IMR-90 (cell line): ENCODE results near the gene CYP4X1. TPM values are rescaled to one million over a fixed set of nuclear protein-coding genes. Genes with fewer than 3 reads are reported as not detected.

Experiments
- ATAC-seq: fragments of 200-7000 bp; cut with Tn5 transposase; 2 replicates; pipeline ENCODE4 v1.9.1; 2020; ENCODE audit warnings: low read depth, mild to moderate bottlenecking, moderate library complexity
- BruUV-seq: library from RNA; stranded (reverse); fragments of 400-500 nt; replicated peaks from 2 replicates; lab custom pipeline; 2021; lab: Mats Ljungman, UMichigan
- CTCF ChIA-PET: fragments of 300-600 bp; formaldehyde crosslinking; extraction: SDS; loops from one replicate; lab custom pipeline; 2021; ENCODE audit warnings: antibody characterized with exemption; lab: Yijun Ruan, JAX
- POLR2A ChIA-PET: fragments of 300-600 bp; sonication (Branson Sonifier 250); formaldehyde crosslinking; loops from one replicate; lab custom pipeline; 2022; ENCODE audit warnings: antibody characterized with exemption; ENCODE audit not compliant: unreplicated experiment; lab: Charles Lee
- DNase-seq: peaks from one replicate; pipeline ENCODE4 v3.0.0; 2013
- H2AFZ ChIP-seq: replicated peaks from 2 replicates; pipeline ENCODE3; 2013; ENCODE audit warnings: low read length, mild to moderate bottlenecking; ENCODE audit not compliant: poor library complexity
- H2AK5ac ChIP-seq: 2 replicates; pipeline ENCODE4 v1.6.1; 2013; ENCODE audit warnings: low read depth, low read length, inconsistent platforms
- H2AK9ac ChIP-seq: replicated peaks from 2 replicates; pipeline ENCODE3; 2013; ENCODE audit warnings: mild to moderate bottlenecking, low read depth, low read length, moderate library complexity; ENCODE audit not compliant: poor library complexity
- H2BK120ac ChIP-seq: 2 replicates; pipeline ENCODE4 v1.6.1; 2013; ENCODE audit warnings: low read depth, low read length, inconsistent platforms
- H2BK15ac ChIP-seq: 3 replicates; pipeline ENCODE4 v1.6.1; 2013; ENCODE audit warnings: low read depth, low read length, inconsistent platforms
- H2BK20ac ChIP-seq: 2 replicates; pipeline ENCODE4 v1.6.1; 2013; ENCODE audit warnings: low read depth, mild to moderate bottlenecking, inconsistent platforms, low read length, moderate library complexity
- H2BK5ac ChIP-seq: 2 replicates; pipeline ENCODE4 v1.6.1; 2013; ENCODE audit warnings: mild to moderate bottlenecking, low read depth, low read length, inconsistent platforms; ENCODE audit not compliant: poor library complexity, severe bottlenecking
- H3K14ac ChIP-seq: replicated peaks from 2 replicates; pipeline ENCODE4 v1.6.1; 2013; ENCODE audit warnings: low read depth, low read length, inconsistent platforms
- H3K18ac ChIP-seq: 2 replicates; pipeline ENCODE4 v1.6.1; 2013; ENCODE audit warnings: low read depth, low read length, control low read depth
- H3K23ac ChIP-seq: 2 replicates; pipeline ENCODE4 v1.6.1; 2013; ENCODE audit warnings: low read depth, low read length, inconsistent platforms
- H3K27ac ChIP-seq: 2 replicates; pipeline ENCODE4 v1.5.1; 2013; ENCODE audit warnings: mild to moderate bottlenecking, control low read depth, low read length; ENCODE audit not compliant: insufficient read depth
- H3K27me3 ChIP-seq: 2 replicates; pipeline ENCODE4 v1.6.1; 2013; ENCODE audit warnings: low read length; ENCODE audit not compliant: control insufficient read depth, insufficient read depth
- H3K36me3 ChIP-seq: 2 replicates; pipeline ENCODE4 v1.6.1; 2013; ENCODE audit warnings: low read length, mixed read lengths; ENCODE audit not compliant: control insufficient read depth, insufficient read depth
- H3K4ac ChIP-seq: 2 replicates; pipeline ENCODE4 v1.6.1; 2013; ENCODE audit warnings: low read depth, low read length, inconsistent platforms
- H3K4me1 ChIP-seq: 2 replicates; pipeline ENCODE4 v1.6.1; 2013; ENCODE audit warnings: low read length, mixed read lengths; ENCODE audit not compliant: control insufficient read depth, insufficient read depth
- H3K4me2 ChIP-seq: 2 replicates; pipeline ENCODE4 v1.6.1; 2013; ENCODE audit warnings: low read depth, mild to moderate bottlenecking, control low read depth, low read length, moderate library complexity
- H3K4me3 ChIP-seq: 2 replicates; pipeline ENCODE4 v1.5.1; 2013; ENCODE audit warnings: low read depth, mild to moderate bottlenecking, control low read depth, low read length, moderate library complexity; ENCODE audit not compliant: insufficient read depth
- H3K56ac ChIP-seq: 2 replicates; pipeline ENCODE4 v1.6.1; 2013; ENCODE audit warnings: low read length, inconsistent platforms; ENCODE audit not compliant: insufficient read depth; ENCODE audit errors: extremely low read depth
- H3K79me1 ChIP-seq, 2 experiments: 2 replicates each; pipeline ENCODE4 v1.6.1; 2013; ENCODE audit warnings: low read length in 2 of 2, inconsistent platforms in 1 of 2, low read depth in 1 of 2
- H3K9ac ChIP-seq: 2 replicates; pipeline ENCODE4 v1.6.1; 2013; ENCODE audit warnings: low read depth, low read length, control low read depth
- H3K9me1 ChIP-seq: 2 replicates; pipeline ENCODE4 v1.6.1; 2013; ENCODE audit warnings: low read length, inconsistent platforms; ENCODE audit not compliant: insufficient read depth
- H3K9me3 ChIP-seq: 2 replicates; pipeline ENCODE4 v1.6.1; 2013; ENCODE audit warnings: low read length; ENCODE audit not compliant: control insufficient read depth, insufficient read depth
- H4K20me1 ChIP-seq: 2 replicates; pipeline ENCODE4 v1.6.1; 2013; ENCODE audit warnings: low read length, inconsistent platforms; ENCODE audit not compliant: insufficient read depth
- H4K5ac ChIP-seq: 2 replicates; pipeline ENCODE4 v1.6.1; 2013; ENCODE audit warnings: mild to moderate bottlenecking, low read depth, low read length, control low read depth
- H4K8ac ChIP-seq, 2 experiments: 2 replicates each; pipeline ENCODE4 v1.6.1; 2013; ENCODE audit warnings: low read depth in 2 of 2, low read length in 2 of 2, control low read depth in 1 of 2, inconsistent platforms in 1 of 2
- H4K91ac ChIP-seq: 2 replicates; pipeline ENCODE4 v1.6.1; 2013; ENCODE audit warnings: low read depth, low read length, inconsistent platforms; ENCODE audit not compliant: insufficient read depth
- BHLHE40 ChIP-seq: fragments of 150-350 bp; IDR thresholded peaks from 2 replicates; pipeline ENCODE4 v1.6.1; 2016; ENCODE audit warnings: mild to moderate bottlenecking, low read depth, low read length
- CEBPB ChIP-seq: IDR thresholded peaks from 2 replicates; pipeline ENCODE4 v1.6.1; 2012; ENCODE audit warnings: low read depth, low read length, improper control_type of control experiment
- CTCF ChIP-seq: conservative IDR thresholded peaks from 2 replicates; pipeline ENCODE4 v1.5.1; 2012; ENCODE audit warnings: mild to moderate bottlenecking, low read depth, low read length, improper control_type of control experiment
- MAZ ChIP-seq: IDR thresholded peaks from 2 replicates; pipeline ENCODE4 v1.6.1; 2012; ENCODE audit warnings: low read depth, mild to moderate bottlenecking, low read length, improper control_type of control experiment, moderate library complexity, borderline replicate concordance
- MXI1 ChIP-seq: IDR thresholded peaks from 2 replicates; pipeline ENCODE4 v1.6.1; 2012; ENCODE audit warnings: low read depth, mild to moderate bottlenecking, low read length, moderate library complexity, borderline replicate concordance
- NFE2L2 ChIP-seq: fragments of 150-350 bp; IDR thresholded peaks from 2 replicates; pipeline ENCODE4 v1.6.1; 2016; ENCODE audit warnings: low read depth, mild to moderate bottlenecking, low read length
- RCOR1 ChIP-seq: IDR thresholded peaks from 2 replicates; pipeline ENCODE4 v1.6.1; 2012; ENCODE audit warnings: mild to moderate bottlenecking, low read length, improper control_type of control experiment; ENCODE audit not compliant: insufficient replicate concordance
- USF2 ChIP-seq: fragments of 150-350 bp; IDR thresholded peaks from 2 replicates; pipeline ENCODE4 v1.6.1; 2017; ENCODE audit warnings: mild to moderate bottlenecking, antibody characterized with exemption, low read length, low read depth
- dilution Hi-C: fragments of 300-500 bp; cut with HindIII; formaldehyde crosslinking; loops from one replicate; pipeline ENCODE4 v1.14.3; 2018; ENCODE audit warnings: low sequenced_read_pairs; ENCODE audit not compliant: unreplicated experiment
- in situ Hi-C: fragments of 300-500 bp; cut with MboI; formaldehyde crosslinking; loops from 3 replicates; pipeline ENCODE4 v1.14.3; 2019; ENCODE audit warnings: low sequenced_read_pairs, inconsistent platforms, mixed read lengths
- intact Hi-C: fragments of 100-400 bp; cut with micrococcal nuclease; formaldehyde crosslinking; loops from 2 replicates; pipeline ENCODE4 v1.10.0; 2022
- polyA plus RNA-seq, 3 experiments: library from polyadenylated mRNA; depleted of rRNA; stranded (reverse); fragments of >200 nt; gene quantifications; 2 replicates each; pipeline ENCODE4 v1.2.3, GENCODE V29; 2012; ENCODE audit warnings: low replicate concordance in 1 of 3
- total RNA-seq: library from RNA; depleted of rRNA; stranded (reverse); fragments of >200 nt; gene quantifications from 2 replicates; pipeline ENCODE4 v1.2.3, GENCODE V29; 2012

The CYP4X1 gene
- total and polyA plus RNA-seq, 2 of the 4 experiments (the other 2 are of a cell fraction) = not detected

- no TSS peak for BruUV-seq
- Histone ChIP-seq H2BK20ac (no peak within 1 kb of the TSS), H3K4me1 (no peaks in the 10 kb centered on the region), H3K4ac (no peak within 1 kb of the TSS), H2BK120ac (no peak within 1 kb of the TSS), H4K5ac (no peak within 1 kb of the TSS), H3K9me1 (no peaks in the 10 kb centered on the region), H4K91ac (no peak within 1 kb of the TSS), H2AFZ (no peak within 1 kb of the TSS), H3K56ac (no peak within 1 kb of the TSS), H3K18ac (no peak within 1 kb of the TSS), H3K79me1 (no peaks in the 10 kb centered on the region), H2AK5ac (no peak within 1 kb of the TSS), H2BK15ac (no peak within 1 kb of the TSS), H4K8ac (no peak within 1 kb of the TSS), H3K4me3 (no peak within 1 kb of the TSS), H3K36me3 (no peaks in the 10 kb centered on the region), H3K23ac (no peak within 1 kb of the TSS), H3K14ac (no peak within 1 kb of the TSS), H2BK5ac (no peak within 1 kb of the TSS), H3K9me3 (no peaks in the 10 kb centered on the region), H2AK9ac (no peak within 1 kb of the TSS), H3K27ac (no peak within 1 kb of the TSS), H3K27me3 (no peaks in the 10 kb centered on the region), H3K4me2 (no peak within 1 kb of the TSS), H4K20me1 (no peaks in the 10 kb centered on the region), H3K9ac (no peak within 1 kb of the TSS)
- ATAC-seq (no peak), DNase-seq (no peak)
- no peak for TF ChIP-seq RCOR1
- TF ChIP-seq BHLHE40 = no peak
- no peak for TF ChIP-seq USF2
- no peak for TF ChIP-seq MAZ
- TF ChIP-seq MXI1 = no peak
- no peak for TF ChIP-seq CEBPB
- TF ChIP-seq CTCF = no peak
- TF ChIP-seq NFE2L2 = no peak
- in situ Hi-C loops = no loop called here
- POLR2A ChIA-PET = no interaction called here
- dilution Hi-C loops = no loop called here
- intact Hi-C loops = no loop called here
- CTCF ChIA-PET = interaction anchor here (0.7 kb wide), 1 partner anchor 29 kb away, joined by 5 read pairs; no protein-coding TSS in a partner anchor
These were observed 43.7 kb downstream of the CYP4X1 start, which contains the start of gene CYP4Z1 for GRCh38 chr1:47067097-47067594. Gene CYP4Z1 (plus strand): TSS chr1:47067231. CDS start chr1:47067491, 260 bp downstream.
